NOMO-1 treated with dmso at 0.1 percent for 144 hours (cell line): ENCODE data around the gene KCP.
A peak's percentile ranks its signal among the peaks of the same experiment; 100 is the strongest.

ENCODE experiments used
- DNase-seq: peaks from one replicate; lab custom pipeline; 2025; ENCODE audit not compliant: unreplicated experiment; lab: John Stamatoyannopoulos, UW

KCP gene

DNA sequence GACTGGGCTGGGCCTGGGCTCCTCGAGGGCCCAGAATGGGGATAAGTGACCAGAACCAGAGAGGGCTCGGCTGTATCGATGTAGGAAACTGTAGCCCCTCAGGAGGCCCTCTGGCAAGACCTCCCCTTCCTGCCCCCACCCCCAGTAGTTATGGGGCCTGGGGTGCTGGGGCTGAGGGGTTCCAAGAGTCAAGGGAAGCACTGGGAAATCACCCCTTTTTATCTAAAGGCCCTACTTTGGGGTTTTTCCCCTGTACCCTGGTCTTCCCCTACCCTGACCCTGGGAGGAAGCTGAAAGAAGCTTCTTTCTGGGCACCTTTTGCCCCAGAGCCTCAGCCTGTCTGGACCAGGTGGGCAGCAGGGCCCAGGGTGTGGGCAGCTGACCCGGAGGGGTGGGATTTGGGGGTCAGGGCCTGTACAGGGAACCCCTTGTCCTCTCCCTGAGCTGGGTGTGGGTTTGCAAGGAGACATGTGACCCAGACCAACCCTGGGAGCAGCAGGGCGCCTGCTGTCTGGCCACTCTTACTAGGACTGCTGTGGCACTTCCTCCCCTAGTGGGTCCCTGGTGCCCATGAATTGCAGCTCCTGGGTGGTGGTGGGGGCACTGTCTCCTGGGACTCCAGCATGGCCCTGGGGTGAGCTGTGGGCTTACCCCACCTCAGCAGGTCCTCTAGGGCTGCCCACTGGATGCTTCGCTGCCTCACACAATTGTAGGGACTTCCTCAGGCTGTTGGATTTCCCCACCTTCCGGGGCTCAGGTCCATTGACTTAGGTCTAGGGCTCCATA lies 28.8 kb upstream of the KCP start:
- DNase-seq = no peak

DNA sequence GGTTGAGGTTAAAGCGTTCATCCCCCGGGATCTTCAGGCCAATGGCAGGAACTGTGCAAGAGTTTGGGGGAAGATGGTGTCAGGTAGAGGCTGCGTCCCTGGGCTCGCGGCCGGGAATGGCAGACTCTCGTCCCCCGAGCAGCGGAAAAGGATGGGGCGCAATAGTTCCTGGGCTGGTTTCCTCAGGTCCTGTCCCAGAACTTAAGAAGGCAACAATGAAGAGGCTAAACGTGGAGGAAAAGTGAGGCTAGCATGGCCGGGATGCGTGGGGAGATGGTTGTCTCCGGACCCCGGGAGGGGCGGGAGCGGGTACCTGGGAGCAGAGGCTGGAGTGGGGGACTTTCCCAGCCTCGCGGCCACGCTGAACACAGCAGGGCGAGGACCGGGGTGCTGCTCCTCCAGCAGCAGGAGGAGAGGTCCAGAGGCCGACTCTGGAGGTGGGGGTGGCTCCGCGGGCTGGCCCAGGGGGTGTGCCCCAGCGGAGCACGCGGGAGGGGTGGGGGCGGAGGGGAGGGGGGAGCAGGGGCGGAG lies 28.1 kb upstream of the KCP start:
- DNase-seq = no peak

DNA sequence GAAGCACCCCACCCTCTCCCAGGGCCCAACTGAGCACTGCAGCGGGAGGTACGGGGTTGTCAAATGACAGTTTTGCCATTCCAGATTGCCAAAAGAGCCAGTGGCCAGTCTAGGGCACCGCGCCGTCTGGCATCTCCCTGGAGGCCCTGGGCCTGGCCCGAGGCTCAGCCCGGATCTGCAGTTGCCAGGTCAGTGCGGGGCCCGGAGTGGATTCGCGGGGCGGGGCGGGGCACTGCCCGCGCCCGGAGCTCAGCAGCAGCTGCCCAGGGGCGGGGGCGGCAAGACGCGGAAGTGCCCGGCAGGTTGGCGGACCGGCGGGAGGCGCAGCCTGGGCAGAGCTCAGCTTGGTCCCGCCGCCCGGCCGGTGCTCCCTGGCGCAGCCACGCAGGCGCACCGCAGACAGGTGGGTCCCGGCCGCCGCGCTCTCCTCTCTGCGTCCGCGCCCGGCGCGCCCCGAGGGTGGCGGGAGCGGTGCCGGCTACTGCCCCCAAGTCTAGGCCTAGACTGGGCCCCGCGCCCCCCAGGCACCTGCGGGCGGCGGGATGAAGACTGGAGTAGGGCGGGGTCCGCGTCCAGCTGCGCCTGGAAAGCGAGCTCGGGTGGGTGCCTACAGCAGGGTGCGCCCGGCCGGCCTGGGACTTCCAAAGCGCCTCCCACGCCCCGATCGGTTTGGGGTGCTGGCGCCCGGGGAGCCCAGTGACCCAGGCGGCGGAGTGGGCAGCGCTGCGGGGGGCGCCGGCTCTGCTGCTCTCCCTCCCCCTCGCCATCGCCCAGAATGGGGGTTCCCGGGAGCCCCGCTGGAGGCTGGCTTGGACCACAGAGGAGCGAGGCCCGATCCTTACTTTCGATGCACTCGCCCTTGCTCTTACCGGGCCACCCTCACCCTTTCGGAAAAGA lies 27.4 kb upstream of the KCP start, which contains the start of gene IRF5:
TSS of gene IRF5 (plus strand) at position 281 of the 897 bp plus-strand sequence. CDS start 4,155 bp downstream, outside the sequence.
- DNase-seq = peak; percentile 32

DNA sequence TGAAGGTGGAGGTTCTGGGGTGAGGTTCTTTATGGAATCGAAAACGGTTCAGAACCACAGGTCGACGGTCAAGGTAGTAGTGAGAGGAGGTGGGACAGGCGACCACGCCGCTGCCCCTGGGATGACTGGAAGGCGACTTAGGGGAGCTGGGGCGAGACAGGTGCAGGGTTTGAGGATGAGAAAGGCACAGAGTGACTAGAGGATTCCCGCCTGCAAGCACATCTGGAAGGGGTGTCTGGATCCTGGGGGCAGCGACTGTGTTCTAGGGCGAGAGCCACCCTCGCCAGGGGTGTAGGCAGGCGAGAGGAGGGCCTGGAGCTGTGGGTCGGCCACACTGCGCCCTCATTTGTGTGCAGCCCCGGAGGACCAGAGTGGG lies 26.8 kb upstream of the KCP start:
- no peak for DNase-seq

DNA sequence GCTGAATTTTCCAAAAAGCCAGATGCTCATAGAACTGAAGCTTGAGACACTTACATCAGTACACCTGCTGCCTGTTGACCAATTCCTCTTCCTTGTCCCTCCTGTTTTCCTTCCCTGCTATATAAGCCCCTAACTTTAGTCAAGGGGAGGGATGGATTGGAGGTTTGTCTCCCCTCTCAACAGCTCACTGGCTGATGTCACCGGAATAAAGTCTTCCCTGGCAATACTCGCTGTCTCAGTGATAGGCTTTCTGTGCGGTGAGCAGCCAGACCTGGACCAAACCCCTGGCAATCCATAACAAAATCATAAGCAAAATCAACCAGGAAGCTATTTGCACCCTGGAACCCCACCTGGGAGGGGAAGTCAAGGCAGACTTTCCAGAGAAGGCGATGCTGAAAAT lies 26.3 kb upstream of the KCP start:
- no peak for DNase-seq

DNA sequence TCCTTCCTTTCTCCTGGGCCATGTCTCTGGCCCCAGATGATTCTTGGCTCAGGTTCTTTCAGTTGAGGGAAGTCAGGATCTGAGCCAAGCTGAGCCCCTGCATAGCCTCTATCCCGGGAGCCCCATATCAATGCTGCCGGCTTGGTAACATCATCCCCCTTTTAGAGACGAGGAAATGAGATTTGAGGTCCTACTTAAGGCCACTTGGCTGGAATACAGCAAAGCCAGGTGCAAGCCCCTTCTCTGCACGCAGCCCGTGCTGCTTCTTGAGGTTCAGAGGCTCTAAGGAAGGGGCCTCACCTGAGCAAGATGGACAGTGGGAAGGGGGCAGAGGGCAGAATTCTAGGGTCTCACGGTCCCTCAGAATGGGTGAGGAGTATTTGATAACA lies 24.8 kb upstream of the KCP start:
- no peak for DNase-seq

DNA sequence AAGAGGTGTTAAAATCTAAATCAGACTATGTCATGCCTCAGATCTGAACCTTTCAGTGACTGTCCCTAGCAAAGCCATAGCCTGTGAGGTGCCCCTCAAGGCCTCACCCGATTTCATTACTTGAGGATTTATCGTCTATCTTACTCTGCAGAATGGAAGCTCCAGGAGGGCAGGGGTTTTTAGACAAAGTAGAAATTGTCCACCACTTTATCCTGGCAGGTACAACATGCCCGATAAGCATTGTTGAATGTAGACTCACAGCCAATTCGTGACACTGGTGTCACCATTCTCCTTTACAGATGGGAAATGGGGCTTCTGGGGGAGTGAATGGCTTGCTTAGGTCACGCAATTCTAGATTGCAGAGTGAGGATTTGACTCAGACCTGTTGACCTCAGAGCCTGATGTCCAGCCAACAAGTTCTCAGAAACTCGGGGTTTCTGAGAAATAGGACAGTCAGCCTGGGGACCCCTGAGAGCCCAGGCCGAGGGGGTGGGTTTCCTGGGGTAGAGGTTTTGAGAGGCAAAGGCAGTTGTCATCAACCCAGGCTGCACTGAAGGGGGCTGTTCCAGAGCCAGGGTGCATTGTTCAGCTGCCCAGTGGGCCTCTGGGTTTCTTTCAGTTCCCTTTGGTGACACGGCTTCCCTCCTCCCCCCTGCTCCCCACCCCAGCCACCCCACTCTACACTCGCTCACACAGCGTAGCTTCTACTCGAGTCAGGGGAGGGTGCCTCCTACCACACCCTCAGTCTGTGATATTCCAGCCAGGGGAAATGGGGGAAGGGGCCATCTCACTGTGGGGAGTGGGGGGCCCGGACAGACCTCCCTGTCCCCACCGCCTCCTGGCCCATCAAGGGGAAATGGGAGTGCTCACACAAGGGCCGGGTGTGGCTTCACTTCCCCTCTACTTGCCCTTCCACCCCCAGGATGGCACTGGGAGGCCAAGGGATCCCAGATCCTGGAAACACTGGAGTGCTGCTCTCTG lies 24.1 kb upstream of the KCP start:
- DNase-seq = no peak

DNA sequence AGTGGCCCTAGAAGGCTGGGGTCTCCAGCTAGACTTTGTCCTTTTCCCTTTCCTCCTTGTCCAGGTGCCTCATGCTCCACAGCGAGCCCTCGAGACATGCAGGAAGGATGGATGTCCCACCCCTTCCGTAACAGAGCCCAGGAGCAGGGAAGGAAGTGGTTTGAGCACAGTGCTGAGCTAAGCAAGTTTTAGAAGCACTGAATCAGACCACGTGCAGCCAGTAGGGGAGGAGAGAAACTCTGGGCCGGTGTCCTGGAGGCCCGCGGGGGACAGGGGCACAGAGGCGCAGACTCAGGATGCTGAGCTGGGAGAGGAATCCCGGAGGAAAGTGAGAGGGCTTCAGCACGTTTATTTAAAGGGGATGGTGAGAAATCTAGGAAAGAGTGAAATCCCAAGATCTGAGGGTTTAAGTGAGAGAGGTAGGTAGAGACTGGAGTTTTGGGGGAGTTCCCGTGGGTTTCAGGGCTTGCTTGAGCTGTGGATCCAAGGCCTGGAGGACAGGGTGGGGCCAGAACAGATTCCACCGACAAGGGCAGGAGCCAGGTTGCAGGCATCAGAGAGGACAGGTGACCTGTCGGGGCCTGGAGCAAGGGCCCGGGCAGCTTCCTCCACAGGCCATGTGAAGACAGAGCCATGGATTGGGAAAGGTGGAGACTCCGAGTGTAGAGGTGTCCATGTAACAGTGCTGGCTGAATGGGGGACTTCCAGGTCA lies 22.8 kb upstream of the KCP start:
- DNase-seq = no peak

DNA sequence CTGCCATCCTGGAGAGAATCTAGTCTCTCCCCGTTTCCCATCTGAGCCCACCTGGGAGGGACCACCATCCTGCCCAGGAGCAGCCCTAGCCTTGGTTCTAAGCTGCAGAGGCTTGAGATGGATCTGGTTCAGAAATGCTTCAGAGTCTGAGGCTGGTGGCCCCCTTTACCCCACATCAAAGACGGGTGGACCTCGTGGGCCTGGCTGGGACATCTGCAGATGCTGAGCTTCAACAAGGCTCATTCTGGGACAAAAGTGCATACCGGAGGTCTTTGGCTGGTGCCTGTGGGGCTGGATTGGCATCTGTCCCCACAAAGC lies 22.3 kb upstream of the KCP start:
- DNase-seq = no peak

DNA sequence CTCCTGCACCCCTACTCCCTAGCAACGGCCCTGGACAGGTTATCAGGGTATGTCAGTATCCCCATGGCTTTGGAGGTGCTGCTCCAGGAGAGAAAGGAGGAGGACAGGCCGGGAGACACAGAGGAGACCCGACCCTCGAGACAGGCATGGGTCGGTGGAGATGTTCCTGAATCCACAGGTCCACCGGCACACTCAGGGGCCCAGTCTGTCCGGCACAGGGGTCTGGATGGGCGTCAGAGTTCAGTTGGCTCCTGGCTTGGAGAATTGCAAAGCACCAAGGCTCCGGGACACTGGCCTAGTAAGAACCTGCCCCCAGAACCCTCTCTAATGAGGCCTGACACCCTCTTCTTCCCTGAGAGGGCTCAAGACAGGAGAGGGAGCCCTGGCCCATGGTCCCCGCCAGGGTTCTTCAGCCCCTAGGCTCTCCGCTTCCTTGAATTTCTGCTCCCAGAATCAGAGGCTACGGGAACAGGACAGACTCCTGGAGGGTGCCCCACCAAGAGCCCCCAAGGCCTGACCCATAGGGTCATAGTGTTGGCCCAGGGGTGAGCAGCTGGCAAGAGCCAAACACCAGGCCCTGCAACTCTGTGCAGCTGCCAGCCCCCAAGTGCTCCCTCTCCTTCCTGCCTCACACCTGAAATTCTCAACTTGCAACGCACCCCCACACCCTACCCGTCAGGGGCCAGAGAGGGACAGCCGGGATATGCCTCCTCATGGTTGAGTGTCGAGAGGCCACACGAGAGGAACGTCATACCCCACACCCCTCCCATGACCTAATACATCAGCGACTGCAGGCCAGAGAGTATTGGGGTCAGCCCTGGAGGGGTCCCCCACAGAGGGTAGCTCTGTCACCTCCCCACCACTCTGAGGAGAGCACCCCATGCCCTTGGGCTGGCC lies 21.7 kb upstream of the KCP start:
- no peak for DNase-seq

DNA sequence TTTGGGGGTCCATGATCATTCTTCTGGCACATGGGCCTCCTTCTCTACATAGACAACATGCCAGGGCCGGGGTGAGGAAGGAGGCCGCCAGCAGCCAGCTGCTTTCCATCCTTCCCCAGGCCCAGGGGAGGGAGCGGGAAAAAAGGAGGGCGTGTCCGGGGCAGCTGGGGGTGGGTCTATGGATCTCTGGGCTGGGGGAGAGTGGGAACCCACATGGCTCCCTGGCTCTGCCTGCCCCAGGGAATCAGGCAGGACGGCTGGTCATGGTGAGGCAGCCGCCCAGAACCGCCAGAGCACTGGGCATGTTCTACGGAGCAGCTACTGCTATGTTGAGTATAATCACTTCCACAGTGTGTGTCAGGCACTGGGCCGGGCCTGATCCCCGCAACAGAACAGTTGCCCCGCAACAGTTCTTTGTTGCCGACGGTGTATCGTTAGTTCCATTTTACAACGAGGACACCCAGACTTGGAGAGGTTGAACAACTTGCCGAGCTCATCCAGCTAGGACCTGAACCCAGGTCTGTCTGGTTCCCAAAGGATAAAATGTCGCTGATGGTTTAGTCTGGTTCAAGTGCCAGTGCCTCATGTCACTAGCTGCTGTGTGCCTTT lies 20.8 kb upstream of the KCP start:
- no peak for DNase-seq

DNA sequence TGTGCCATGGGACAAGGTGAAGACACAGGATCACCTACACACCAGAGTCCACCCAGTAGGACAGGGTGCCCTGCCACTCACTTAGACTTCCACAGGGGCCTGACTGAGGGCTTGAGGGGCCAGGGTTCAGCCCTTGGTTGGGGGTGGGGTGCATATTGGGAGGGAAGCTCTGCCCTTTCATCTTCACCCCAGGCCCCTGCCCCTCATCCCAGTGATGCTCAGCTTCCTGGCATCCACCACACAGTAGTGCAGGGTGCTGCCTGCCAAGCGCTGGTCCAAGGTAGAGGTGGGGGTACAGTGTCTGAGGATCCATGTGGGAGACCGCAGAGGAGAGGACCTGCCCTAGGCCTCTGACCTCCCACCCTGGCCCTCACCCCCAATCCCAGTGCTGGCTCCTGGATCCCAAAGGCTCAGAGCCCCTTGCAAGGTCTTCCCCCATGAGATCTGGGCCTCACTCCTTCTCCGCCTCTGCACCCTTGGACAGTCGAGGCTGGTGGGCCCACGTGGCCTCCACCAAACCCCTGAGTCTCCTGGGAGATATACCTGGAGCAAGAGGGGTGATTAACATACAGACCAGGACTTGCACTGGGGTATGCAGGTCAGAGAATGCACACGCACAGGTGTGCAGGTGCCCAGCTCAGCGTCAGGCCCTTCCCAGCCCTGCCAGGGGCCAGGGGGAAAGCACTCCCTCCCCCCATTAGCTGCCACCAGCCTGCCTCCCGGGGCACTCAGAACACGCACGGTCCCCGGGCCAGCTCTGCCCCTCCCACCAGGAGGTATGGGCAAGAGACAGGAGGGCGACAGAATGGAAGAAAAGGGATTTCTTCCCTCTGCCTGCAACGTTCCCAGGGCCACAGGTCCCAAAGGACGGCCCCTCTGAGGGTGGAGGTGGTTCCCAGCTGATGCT lies 18.6 kb upstream of the KCP start:
- DNase-seq = no peak

DNA sequence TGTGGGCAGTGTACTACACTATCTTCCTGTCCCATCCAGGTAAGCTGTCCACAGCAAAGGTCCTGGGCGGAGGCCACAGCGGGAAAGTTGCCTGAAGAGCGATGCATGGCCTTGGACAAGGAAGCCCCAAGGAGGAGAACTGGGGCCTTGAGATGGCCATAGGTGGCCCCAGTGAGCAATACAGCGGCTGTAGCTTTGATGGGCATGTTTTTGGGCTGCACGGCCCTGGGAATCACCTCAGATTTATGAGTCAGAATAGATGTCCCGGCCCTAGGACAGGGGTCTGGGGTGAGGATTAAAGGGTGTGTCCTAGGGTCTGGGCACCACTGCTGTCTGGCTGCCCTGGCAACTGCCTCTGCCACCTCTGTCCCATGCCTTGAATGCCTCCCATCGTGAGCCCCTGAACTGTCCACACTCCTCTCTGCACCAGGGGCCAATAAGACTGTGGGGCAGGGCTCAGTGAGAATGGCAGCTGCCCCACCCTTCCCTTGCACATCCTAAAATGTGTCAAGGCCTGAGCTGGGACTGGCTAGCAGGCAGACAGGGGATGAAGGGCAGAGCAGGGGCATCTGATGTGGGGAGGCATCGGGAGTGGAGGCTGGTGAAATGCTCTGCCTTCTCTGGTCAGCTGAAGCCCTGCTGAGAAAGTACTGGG lies 17.8 kb upstream of the KCP start:
- no peak for DNase-seq

DNA sequence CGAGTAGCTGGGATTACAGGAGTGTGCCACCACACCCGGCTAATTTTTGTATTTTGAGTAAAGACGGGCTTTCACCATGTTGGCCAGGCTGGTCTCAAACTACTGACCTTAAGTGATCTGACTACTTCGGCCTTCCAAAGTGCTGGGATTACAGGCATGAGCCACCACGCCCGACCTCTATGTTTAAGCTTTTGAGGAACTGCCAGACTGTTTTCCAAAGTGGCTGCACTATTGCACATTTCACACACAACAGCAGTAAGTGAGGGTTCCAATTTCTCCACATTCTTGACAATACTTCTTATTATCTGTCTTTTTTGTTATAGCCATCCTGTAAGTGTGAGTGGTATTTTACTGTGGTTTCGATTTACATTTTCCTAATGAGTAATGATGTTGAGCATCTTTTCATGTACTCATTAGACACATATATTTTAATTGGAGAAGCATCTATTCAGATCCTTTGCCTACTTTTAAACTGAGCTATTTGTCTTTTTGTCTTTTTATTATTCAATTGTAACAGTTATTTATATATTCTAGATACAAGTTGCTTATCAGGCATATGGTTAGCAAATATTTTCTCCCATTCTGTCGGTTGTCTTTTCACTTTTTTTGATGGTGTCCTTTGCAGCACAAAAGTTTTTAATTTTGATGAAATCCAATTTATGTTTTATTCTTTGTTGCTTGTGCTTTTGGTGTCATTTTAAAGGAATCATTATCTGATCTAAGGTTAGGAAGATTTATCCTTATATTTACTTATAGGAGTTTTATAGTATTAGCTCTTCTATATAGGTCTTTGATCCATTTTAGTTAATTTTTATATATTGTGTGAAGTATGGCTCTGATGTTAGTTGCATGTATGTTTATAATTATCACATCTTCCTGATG lies 14.4 kb upstream of the KCP start:
- no peak for DNase-seq

DNA sequence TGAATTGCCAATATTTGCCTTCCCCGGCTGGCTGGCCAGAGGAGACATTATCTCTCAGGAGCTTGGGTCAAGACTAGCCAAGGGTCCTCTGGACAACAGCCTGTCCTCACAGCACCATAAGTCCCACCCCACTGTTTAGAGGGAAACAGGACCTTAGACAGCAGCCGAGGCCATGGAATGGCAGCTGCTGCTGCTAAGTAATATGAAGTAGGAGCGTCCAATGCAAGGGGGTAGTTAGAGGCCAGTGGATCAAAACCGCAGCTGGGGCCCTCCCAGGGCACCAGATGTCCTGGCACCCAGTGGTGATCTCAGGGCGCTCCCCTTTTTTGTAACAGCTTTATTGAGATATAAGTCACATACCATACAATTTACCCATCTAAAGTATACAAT lies 12.9 kb upstream of the KCP start:
- DNase-seq = no peak
